Nephron progenitor cell (in vitro differentiated cells): ENCODE data around the gene PIK3C2A.
"Not testable (repeated sequence)": the region's sequence is repeated elsewhere in the genome, so short reads cannot be mapped to it uniquely, and the experiment has no call there.

Source experiments
- DNase-seq: peaks from one replicate; pipeline ENCODE4 v3.0.0; 2021
- H3K27ac Mint-ChIP-seq: 2 replicates; pipeline ENCODE4 v1.8.0; 2021; ENCODE audit warnings: mild to moderate bottlenecking, moderate library complexity, mixed read lengths
- H3K27me3 Mint-ChIP-seq: 2 replicates; pipeline ENCODE4 v1.8.0; 2021; ENCODE audit warnings: mild to moderate bottlenecking, low read depth, mixed read lengths; ENCODE audit not compliant: poor library complexity
- H3K36me3 Mint-ChIP-seq: 2 replicates; pipeline ENCODE4 v1.8.0; 2021; ENCODE audit warnings: low read depth, mixed read lengths
- H3K4me1 Mint-ChIP-seq: 2 replicates; pipeline ENCODE4 v1.8.0; 2021; ENCODE audit warnings: mixed read lengths
- H3K4me3 Mint-ChIP-seq: 2 replicates; pipeline ENCODE4 v1.8.0; 2021; ENCODE audit warnings: mild to moderate bottlenecking, moderate library complexity, mixed read lengths
- H3K9me3 Mint-ChIP-seq: 2 replicates; pipeline ENCODE4 v1.8.0; 2021; ENCODE audit warnings: mild to moderate bottlenecking, moderate library complexity, mixed read lengths
- CTCF ChIP-seq: fragments of 200-600 bp; sonication (generic); IDR thresholded peaks from 2 replicates; pipeline ENCODE4 v1.5.0; 2021; ENCODE audit warnings: antibody characterized with exemption

The PIK3C2A gene

DNA sequence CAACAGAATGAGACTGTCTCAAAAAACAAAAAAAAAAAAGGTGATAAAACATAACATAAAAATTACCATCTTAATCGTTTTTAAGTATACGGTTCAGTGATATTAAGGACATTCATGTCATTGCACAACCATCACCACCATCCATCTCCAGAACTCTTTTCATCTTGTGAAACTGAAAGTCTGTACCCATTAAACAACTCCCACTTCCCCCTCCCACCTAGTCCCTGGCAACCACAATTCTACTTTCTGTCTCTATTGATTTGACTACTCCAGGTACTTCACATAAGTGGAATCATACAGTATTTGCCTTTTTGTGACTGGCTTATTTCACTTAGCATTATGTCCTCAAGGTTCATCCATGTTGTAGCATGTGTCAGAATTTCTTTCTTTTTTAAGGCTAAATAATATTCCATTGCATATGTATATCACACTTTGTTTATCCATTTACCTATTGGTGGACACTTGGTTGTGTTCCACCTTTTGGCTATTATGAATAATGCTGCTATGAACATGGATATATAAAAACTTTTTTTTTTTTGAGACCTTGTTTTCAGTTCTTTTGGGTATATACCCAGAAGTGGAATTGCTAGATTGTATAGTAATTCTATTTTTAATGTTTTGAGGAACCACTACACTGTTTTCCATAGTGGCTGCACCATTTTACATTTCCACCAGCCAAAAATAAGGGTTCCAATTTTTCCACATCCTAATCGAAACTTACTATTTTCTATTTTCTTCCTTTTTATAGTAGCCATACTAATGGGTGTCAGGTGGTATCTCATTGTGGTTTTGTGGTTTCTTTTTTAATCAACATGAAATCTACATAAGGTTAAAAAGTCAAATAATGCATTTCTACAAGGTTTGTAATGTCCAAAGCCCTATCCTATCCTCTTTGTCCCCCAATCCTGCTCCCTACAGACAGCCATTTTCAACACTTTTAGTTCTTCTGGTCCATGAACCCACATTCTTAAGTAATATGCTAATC is 23.4 kb upstream of the PIK3C2A start:
- Mint-ChIP-seq H3K4me3 (no peak overlapping the region), H3K27me3 (peaks cover 4% of the 10 kb centered on the region), H3K9me3 (no peaks in the 10 kb centered on the region), H3K4me1 (no peaks in the 10 kb centered on the region), H3K27ac (no peak overlapping the region), H3K36me3 (peaks cover 13% of the 10 kb centered on the region)
- TF ChIP-seq CTCF: no peak
- no peak for DNase-seq

- no peak for DNase-seq
- H3K4me3 Mint-ChIP-seq: no peak overlapping the region
- H3K4me1 Mint-ChIP-seq: no peaks in the 10 kb centered on the region
- peaks cover 4% of the 10 kb centered on the region for H3K27me3 Mint-ChIP-seq
- no peak for TF ChIP-seq CTCF
- H3K9me3 Mint-ChIP-seq: no peaks in the 10 kb centered on the region
- peaks cover 25% of the 10 kb centered on the region for H3K36me3 Mint-ChIP-seq
- H3K27ac Mint-ChIP-seq: no peak overlapping the region
Observed at GRCh38 chr11:17229481-17230152, 21.8 kb upstream of the PIK3C2A start.

- not testable (repeated sequence) for H3K4me1 Mint-ChIP-seq, H3K4me3 Mint-ChIP-seq, H3K27ac Mint-ChIP-seq, H3K9me3 Mint-ChIP-seq, H3K27me3 Mint-ChIP-seq, DNase-seq
- H3K36me3 Mint-ChIP-seq: peaks cover 31% of the 10 kb centered on the region
Observed at GRCh38 chr11:17228186-17228925, 20.6 kb upstream of the PIK3C2A start.

GRCh38 chr11:17224727-17225126 is 16.9 kb upstream of the PIK3C2A start:
- H3K4me1 Mint-ChIP-seq: no peaks in the 10 kb centered on the region
- H3K27me3 Mint-ChIP-seq: no peaks in the 10 kb centered on the region
- H3K4me3 Mint-ChIP-seq: no peak overlapping the region
- TF ChIP-seq CTCF: no peak
- no peak overlapping the region for H3K27ac Mint-ChIP-seq
- H3K36me3 Mint-ChIP-seq: peaks cover 31% of the 10 kb centered on the region
- no peak for DNase-seq
- no peaks in the 10 kb centered on the region for H3K9me3 Mint-ChIP-seq

GRCh38 chr11:17221968-17222367 is 14.2 kb upstream of the PIK3C2A start:
- no peak for TF ChIP-seq CTCF
- Mint-ChIP-seq H3K9me3 (no peaks in the 10 kb centered on the region), H3K4me3 (no peak overlapping the region), H3K27ac (no peak overlapping the region), H3K27me3 (no peaks in the 10 kb centered on the region), H3K36me3 (peaks cover 26% of the 10 kb centered on the region), H3K4me1 (no peaks in the 10 kb centered on the region)
- no peak for DNase-seq

GRCh38 chr11:17219016-17219415 is 11.2 kb upstream of the PIK3C2A start:
- Mint-ChIP-seq H3K36me3 (peaks cover 17% of the 10 kb centered on the region), H3K9me3 (peaks cover 10% of the 10 kb centered on the region), H3K4me1 (no peaks in the 10 kb centered on the region), H3K4me3 (no peak overlapping the region), H3K27ac (no peak overlapping the region), H3K27me3 (peaks cover 7% of the 10 kb centered on the region)
- DNase-seq: no peak
- no peak for TF ChIP-seq CTCF
